ENCODE measurements around the gene SPEF2.
"Not testable (repeated sequence)": the region's sequence is repeated elsewhere in the genome, so short reads cannot be mapped to it uniquely, and the experiment has no call there.

Gene SPEF2

GRCh38 chr5:35855187-35855586 is 237.5 kb downstream of the SPEF2 start:
- no peak for DNase-seq (ENCODE audit: low read depth)

GRCh38 chr5:35856186-35856764 is 238.6 kb downstream of the SPEF2 start:
- DNase-seq (ENCODE audit: low read depth): not testable (repeated sequence)

DNA sequence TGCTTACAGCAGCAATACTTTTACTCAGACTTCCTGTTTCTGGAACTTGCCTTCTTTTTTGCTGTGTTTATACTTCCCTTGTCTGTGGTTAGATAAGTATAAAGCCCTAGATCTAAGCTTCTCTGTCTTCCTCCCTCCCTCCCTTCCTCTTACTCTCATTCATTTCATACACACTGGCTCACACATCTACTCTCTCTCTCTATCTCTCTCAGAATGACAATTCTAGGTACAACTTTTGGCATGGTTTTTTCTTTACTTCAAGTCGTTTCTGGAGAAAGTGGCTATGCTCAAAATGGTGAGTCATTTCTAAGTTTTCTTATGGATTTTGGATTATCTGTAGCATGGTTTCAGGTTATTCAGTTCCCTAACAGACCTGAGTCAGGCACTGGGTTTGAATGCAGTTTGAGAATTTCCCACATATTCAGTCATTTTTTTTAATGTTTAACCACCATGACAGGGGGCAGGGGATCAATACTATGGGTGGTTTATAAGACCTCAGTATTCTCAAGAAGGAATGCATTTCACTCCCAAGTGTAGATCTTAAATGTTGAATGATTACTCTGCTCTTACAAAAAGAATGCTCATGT is 239.2 kb downstream of the SPEF2 start, which contains the start of gene IL7R:
TSS of gene IL7R (plus strand) at position 127 of the 587 bp plus-strand sequence. CDS start at position 214, 87 bp downstream.
- DNase-seq (ENCODE audit: low read depth): no peak

DNA sequence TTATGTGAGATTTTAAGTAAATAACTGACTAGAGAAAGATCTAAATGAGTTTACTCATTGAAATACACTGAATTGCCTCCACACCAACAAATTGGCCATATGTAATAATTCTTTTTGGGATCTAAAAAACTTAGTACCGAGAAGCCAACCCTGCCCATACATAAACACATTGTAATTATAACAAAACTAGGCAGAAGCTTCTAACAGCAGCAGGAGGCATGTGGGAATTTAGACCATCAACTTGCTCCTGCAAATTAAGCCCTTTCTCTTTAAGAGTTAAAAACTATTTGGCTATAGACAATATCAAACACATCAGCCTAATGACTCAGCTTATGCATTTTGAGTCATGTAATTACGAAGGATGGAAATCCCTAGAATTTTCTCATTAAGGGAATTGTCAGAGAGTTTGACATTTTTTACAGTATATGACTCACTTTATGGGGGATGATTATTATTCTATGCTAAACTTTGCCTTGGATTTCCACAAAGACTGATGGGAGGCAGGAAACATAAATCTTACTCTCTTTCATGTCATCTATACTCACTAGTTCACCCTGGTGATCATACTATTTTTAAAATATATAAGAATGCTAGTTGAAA is 240.0 kb downstream of the SPEF2 start:
- no peak for DNase-seq (ENCODE audit: low read depth)

DNA sequence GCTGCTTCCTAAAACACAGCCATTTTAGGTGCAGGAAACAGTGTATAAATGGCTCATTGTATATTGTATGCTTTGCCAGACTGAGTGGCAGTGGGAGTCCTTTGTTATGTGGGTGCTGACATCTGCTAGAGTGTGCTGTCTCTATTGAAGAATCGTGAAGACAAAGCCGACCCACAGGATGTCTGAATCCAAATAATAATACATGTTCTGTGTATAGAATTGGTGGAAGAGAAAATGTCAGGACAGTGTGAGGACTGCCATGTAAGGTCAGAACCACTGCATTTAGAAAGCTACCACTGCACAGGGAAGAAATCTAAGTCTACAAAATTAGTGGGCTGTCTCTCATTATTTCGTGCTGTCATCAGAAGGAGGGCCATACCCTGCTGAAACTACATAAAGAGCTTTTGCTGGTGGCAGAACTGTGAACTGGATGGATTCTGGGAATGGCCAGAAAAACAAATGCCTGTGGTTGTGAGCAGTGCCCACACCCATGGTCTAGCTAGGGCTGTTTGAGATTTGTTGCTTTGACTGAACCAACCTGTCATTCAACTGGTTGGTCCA is 241.5 kb downstream of the SPEF2 start:
- no peak for DNase-seq (ENCODE audit: low read depth)

DNA sequence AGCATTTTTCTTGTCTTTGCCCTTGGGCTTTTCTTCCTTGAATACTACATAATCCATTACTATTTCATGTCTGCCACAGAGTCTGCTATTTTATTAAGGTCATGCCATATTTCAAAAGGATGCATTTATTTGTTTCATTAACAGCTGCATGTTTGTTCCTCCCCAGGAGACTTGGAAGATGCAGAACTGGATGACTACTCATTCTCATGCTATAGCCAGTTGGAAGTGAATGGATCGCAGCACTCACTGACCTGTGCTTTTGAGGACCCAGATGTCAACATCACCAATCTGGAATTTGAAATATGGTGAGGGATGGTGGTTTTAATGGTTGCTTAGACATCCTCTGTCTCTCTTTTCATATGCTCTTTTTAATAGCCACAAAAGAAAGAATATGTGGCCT is 243.0 kb downstream of the SPEF2 start:
- no peak for DNase-seq (ENCODE audit: low read depth)

DNA sequence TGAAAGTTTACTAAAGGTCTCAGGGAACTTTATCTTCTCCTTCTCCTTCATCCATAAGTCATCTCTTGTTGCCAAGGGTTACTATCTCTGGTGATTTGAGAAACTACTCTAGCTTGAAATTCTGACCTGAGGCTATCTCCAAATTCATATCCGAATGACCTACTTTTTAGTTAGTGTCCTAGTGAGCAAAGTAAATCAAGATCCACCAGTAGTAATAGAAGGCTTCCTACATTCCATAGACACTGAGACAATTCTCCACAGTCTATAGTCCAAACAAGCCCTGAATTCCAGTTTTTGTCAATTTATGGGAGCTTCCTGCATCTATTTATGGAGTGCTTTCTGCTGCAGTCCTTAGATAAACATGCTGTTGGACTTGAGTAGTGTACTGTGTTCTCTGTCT is 244.1 kb downstream of the SPEF2 start:
- DNase-seq (ENCODE audit: low read depth): no peak

GRCh38 chr5:35862126-35862525 is 244.5 kb downstream of the SPEF2 start:
- DNase-seq (ENCODE audit: low read depth): no peak

DNA sequence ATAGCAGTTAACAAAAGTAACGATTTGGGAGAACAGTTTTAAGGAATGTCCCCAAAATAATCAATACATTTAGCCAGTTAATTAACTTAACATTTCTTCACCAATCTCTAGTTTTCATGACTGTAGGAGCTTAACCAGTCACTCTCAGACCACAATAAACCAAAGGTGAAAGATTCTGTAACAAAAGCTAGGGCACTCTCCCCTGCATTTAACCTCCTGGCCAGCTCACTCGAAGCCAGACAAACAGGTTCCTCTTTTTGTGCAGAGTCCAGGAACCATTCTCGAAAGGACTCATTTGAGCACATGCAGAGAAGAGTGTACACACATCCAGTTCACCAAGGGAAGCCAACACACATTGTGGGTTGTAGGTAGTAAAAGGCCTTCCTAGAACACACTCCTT is 245.5 kb downstream of the SPEF2 start:
- no peak for DNase-seq (ENCODE audit: low read depth)
